Stomach (tissue), 9 donors: ENCODE measurements around the gene COMMD7. TPM values are rescaled to one million over a fixed set of nuclear protein-coding genes. Genes with fewer than 3 reads are reported as not detected.
A peak's percentile ranks its signal among the peaks of the same experiment; 100 is the strongest.
"Not testable (repeated sequence)": the region's sequence is repeated elsewhere in the genome, so short reads cannot be mapped to it uniquely, and the experiment has no call there.

ENCODE experiments used
- DNase-seq, 2 donors: peaks; one replicate each; pipeline versions ENCODE4 v3.0.0 to v3.0.0-alpha.2; 2013 to 2019
- H3K27ac ChIP-seq, 5 donors: fragments of 200-600 bp in 4 of 5; sonication (generic) in 4 of 5; one replicate each; pipeline ENCODE4 v1.5.1; 2013 to 2019; ENCODE audit warnings: mild to moderate bottlenecking in 1 of 5, moderate library complexity in 1 of 5
- H3K27me3 ChIP-seq, 3 donors: fragments of 200-600 bp; sonication (generic); one replicate each; pipeline ENCODE4 v1.5.1; 2017 to 2019; ENCODE audit warnings: mixed run types in 1 of 3
- H3K36me3 ChIP-seq, 4 donors: fragments of 200-600 bp; sonication (generic); 1 replicate in 3 of 4; 2 replicates in 1 of 4; pipeline ENCODE4 v1.5.1; 2016 to 2019
- H3K4me1 ChIP-seq, 4 donors: fragments of 200-600 bp; sonication (generic); one replicate each; pipeline ENCODE4 v1.5.1; 2016 to 2019
- H3K4me3 ChIP-seq, 4 donors: fragments of 200-600 bp; sonication (generic) in 3 of 4; one replicate each; pipeline ENCODE4 v1.5.1; 2016 to 2019; ENCODE audit warnings: mild to moderate bottlenecking in 1 of 4
- H3K9me3 ChIP-seq, 4 donors: fragments of 200-600 bp; sonication (generic); one replicate each; pipeline ENCODE4 v1.5.1; 2016 to 2019
- CTCF ChIP-seq, 7 experiments: fragments of 450-650 bp in 4 of 7; fragments of 200-600 bp in 3 of 7; sonication (generic) in 3 of 7; IDR thresholded peaks; one replicate each; pipeline ENCODE4 v1.5.1; 2016 to 2019; ENCODE audit warnings: antibody characterized with exemption in 7 of 7, control low read depth in 2 of 7, mild to moderate bottlenecking in 1 of 7
- EP300 ChIP-seq: sonication (generic); formaldehyde crosslinking; IDR thresholded peaks from one replicate; pipeline ENCODE4 v1.6.1; 2017; ENCODE audit warnings: antibody characterized with exemption
- POLR2A ChIP-seq, 4 donors: fragments of 450-650 bp; IDR thresholded peaks; one replicate each; pipeline ENCODE4 v1.6.1; 2016; ENCODE audit warnings: antibody characterized with exemption in 4 of 4, control low read depth in 2 of 4, mild to moderate bottlenecking in 1 of 4, moderate library complexity in 1 of 4
- POLR2AphosphoS5 ChIP-seq, 3 donors: sonication (generic); formaldehyde crosslinking; IDR thresholded peaks; one replicate each; pipeline ENCODE4 v1.6.1; 2016; ENCODE audit warnings: antibody characterized with exemption in 3 of 3
- WGBS, 5 donors: extraction: QIAGEN DNeasy Blood & Tissue Kit in 3 of 5; methylation state at CpG; one replicate each; pipeline versions ENCODE4 v1.1.5 to v1.1.7; 2013 to 2018; 5-methylcytosine and 5-hydroxymethylcytosine counted together
- intact Hi-C: fragments of 100-400 bp; cut with DNase I; formaldehyde crosslinking; loops from one replicate; pipeline ENCODE4 v1.15.1; 2023; ENCODE audit warnings: low total_unique reads
- polyA plus RNA-seq, 3 donors: library from polyadenylated mRNA; stranded (reverse); fragments of 200-250 nt; gene quantifications; one replicate each; pipeline ENCODE4 v1.2.3, GENCODE V29; 2013
- total RNA-seq, 5 donors: library from RNA; depleted of rRNA; stranded (reverse); fragments of >200 nt; gene quantifications; one replicate each; pipeline versions ENCODE4 v1.1.0 to v1.2.3, GENCODE V29; 2014 to 2016
- donor health status: healthy with polysubstance abuse.
- donor health status: Bipolar disorder and iron deficiency.
- donor health status: healthy.

The COMMD7 gene
- total and polyA plus RNA-seq, 8 donors: 3.8 to 61.9 (median 24.3) TPM

GRCh38 chr20:32772046-32772445, 28.8 kb upstream of the COMMD7 start:
- TF ChIP-seq POLR2AphosphoS5 (IDR thresholded peaks at IDR 0.05) (no peak), POLR2A (IDR thresholded peaks at IDR 0.05) (no peak)
- Histone ChIP-seq H3K27me3 (no peaks in the 10 kb centered on the region), H3K27ac (no peak overlapping the region), H3K36me3 (no peaks in the 10 kb centered on the region), H3K4me3 (no peak overlapping the region), H3K9me3 (no peaks in the 10 kb centered on the region), H3K4me1 (peaks cover 3 to 7% (median 6%) of the 10 kb centered on the region in 4 donors)
- no peak for DNase-seq
- 80 to 93% (median 83%) methylated on average over 3 of the region's 3 CpGs for WGBS, 5 donors
- intact Hi-C loops: loop anchor here (5.0 kb wide), 1 partner anchor 90 kb away; no protein-coding TSS in a partner anchor

- Histone ChIP-seq H3K9me3 (no peaks in the 10 kb centered on the region), H3K27ac (no peak overlapping the region), H3K4me3 (no peak overlapping the region), H3K27me3 (no peaks in the 10 kb centered on the region), H3K4me1 (peaks cover 5 to 12% (median 11%) of the 10 kb centered on the region in 4 donors), H3K36me3 (no peaks in the 10 kb centered on the region)
- WGBS, 5 donors: 84 to 89% (median 86%) methylated on average over 9 of the region's 9 CpGs
- no peak for TF ChIP-seq POLR2A (IDR thresholded peaks at IDR 0.05)
- no peak for TF ChIP-seq POLR2AphosphoS5 (IDR thresholded peaks at IDR 0.05)
- no peak for DNase-seq
- intact Hi-C loops: no loop called here
These were observed 24.3 kb upstream of the COMMD7 start for GRCh38 chr20:32767418-32768198.

- H3K4me3 ChIP-seq, DNase-seq, intact Hi-C loops, H3K27ac ChIP-seq, H3K9me3 ChIP-seq, H3K27me3 ChIP-seq, H3K36me3 ChIP-seq: not testable (repeated sequence)
- H3K4me1 ChIP-seq: peaks cover 12 to 22% (median 20%) of the 10 kb centered on the region in 4 donors
- 87 to 97% (median 90%) methylated on average over 17 of the region's 17 CpGs for WGBS, 5 donors
These were observed 22.1 kb upstream of the COMMD7 start for GRCh38 chr20:32765230-32765875.

GRCh38 chr20:32764005-32764960, 21.0 kb upstream of the COMMD7 start:
- intact Hi-C loops: no loop called here
- no peaks in the 10 kb centered on the region for H3K36me3 ChIP-seq
- peaks cover 12 to 22% (median 20%) of the 10 kb centered on the region in 4 donors for H3K4me1 ChIP-seq
- no peaks in the 10 kb centered on the region for H3K9me3 ChIP-seq
- no peak overlapping the region for H3K27ac ChIP-seq
- TF ChIP-seq POLR2AphosphoS5 (IDR thresholded peaks at IDR 0.05) (no peak), CTCF (IDR thresholded peaks at IDR 0.05) (no peak), EP300 (no peak), POLR2A (IDR thresholded peaks at IDR 0.05) (no peak)
- no peaks in the 10 kb centered on the region for H3K27me3 ChIP-seq
- DNase-seq: no peak
- peak overlapping the region in 1 of 4 donors; percentile 91 for H3K4me3 ChIP-seq
- 60 to 81% (median 74%) methylated on average over 17 of the region's 17 CpGs for WGBS, 5 donors

- intact Hi-C loops: no loop called here
- H3K4me3 ChIP-seq: peak overlapping the region; percentile 77 to 91 (median 83)
- no peaks in the 10 kb centered on the region for H3K9me3 ChIP-seq
- 16 to 22% (median 18%) methylated on average over 29 to 40 of the region's 40 CpGs for whole genome bisulfite sequencing, 5 donors
- DNase-seq: peak in 1 of 2 donors; percentile 56
- no peaks in the 10 kb centered on the region for H3K36me3 ChIP-seq
- no peaks in the 10 kb centered on the region for H3K27me3 ChIP-seq
- H3K27ac ChIP-seq: peak overlapping the region in 1 of 5 donors; percentile 74
- TF ChIP-seq POLR2AphosphoS5 (IDR thresholded peaks at IDR 0.05): no peak
- no peak for TF ChIP-seq CTCF (IDR thresholded peaks at IDR 0.05)
- no peak for TF ChIP-seq EP300
- no peak for TF ChIP-seq POLR2A (IDR thresholded peaks at IDR 0.05)
- peaks cover 12 to 22% (median 20%) of the 10 kb centered on the region in 4 donors for H3K4me1 ChIP-seq
These were observed 20.1 kb upstream of the COMMD7 start for GRCh38 chr20:32763202-32764004.
